Measurements from ENCODE around the gene POC1B. TPM values are rescaled to one million over a fixed set of nuclear protein-coding genes. Genes with fewer than 3 reads are reported as not detected.

Gene POC1B
- total RNA-seq (2022; extraction: Qiagen RNA extraction), result 12.0 to 16.7 TPM (median 14.2 TPM) in 5 replicates

GRCh38 chr12:89525824-89526770 lies at the start of gene POC1B:
Gene POC1B, minus strand, starts transcription at chr12:89526047. Its CDS starts 152 bp downstream, at chr12:89525895.

GRCh38 chr12:89524541-89525304 lies 1.1 kb downstream of the POC1B start, which contains the start of gene GALNT4:
Gene GALNT4, minus strand, starts transcription at chr12:89524796. Its CDS starts 247 bp downstream, at chr12:89524549.

Other genes with a start within 250 kb of the POC1B start
- 5.9 to 9.5 TPM (median 8.6 TPM) in 5 replicates for gene DUSP6, start 173.5 kb downstream of the POC1B start, total RNA-seq (2022; extraction: Qiagen RNA extraction)
- gene GALNT4, start 1.3 kb downstream of the POC1B start, total RNA-seq (2022; extraction: Qiagen RNA extraction), result 4.8 to 7.2 TPM (median 7.0 TPM) in 5 replicates
- gene ATP2B1, start 182.8 kb upstream of the POC1B start, total RNA-seq (2022; extraction: Qiagen RNA extraction), result 54.1 to 77.0 TPM (median 60.1 TPM) in 5 replicates

All from A549 treated with CORT108297 at 1 μM for 4 hours (cell line).